Ascending aorta (tissue), 2 donors: ENCODE data around the gene CHPF2. TPM values are rescaled to one million over a fixed set of nuclear protein-coding genes. Genes with fewer than 3 reads are reported as not detected.
A peak's percentile ranks its signal among the peaks of the same experiment; 100 is the strongest.

Source experiments
- DNase-seq, 2 donors: peaks; one replicate each; pipeline ENCODE4 v3.0.0-alpha.2; 2019; ENCODE audit warnings: low spot score in 2 of 2
- H3K27ac ChIP-seq, 2 donors: fragments of 200-600 bp; sonication (generic); one replicate each; pipeline ENCODE4 v1.5.1; 2016 to 2017; ENCODE audit warnings: mild to moderate bottlenecking in 1 of 2
- H3K27me3 ChIP-seq: fragments of 200-600 bp; sonication (generic); one replicate; pipeline ENCODE4 v1.5.1; 2017
- H3K36me3 ChIP-seq, 2 donors: fragments of 200-600 bp; sonication (generic); one replicate each; pipeline ENCODE4 v1.5.1; 2016
- H3K4me1 ChIP-seq, 2 donors: fragments of 200-600 bp; sonication (generic); one replicate each; pipeline ENCODE4 v1.5.1; 2016 to 2017; ENCODE audit warnings: mild to moderate bottlenecking in 1 of 2
- H3K4me3 ChIP-seq, 2 donors: fragments of 200-600 bp; sonication (generic); one replicate each; pipeline ENCODE4 v1.5.1; 2016 to 2017; ENCODE audit warnings: mild to moderate bottlenecking in 1 of 2
- H3K9me3 ChIP-seq, 2 donors: fragments of 200-600 bp; sonication (generic); one replicate each; pipeline ENCODE4 v1.5.1; 2016
- intact Hi-C: fragments of 100-400 bp; cut with DNase I; formaldehyde crosslinking; loops from one replicate; pipeline ENCODE4 v1.15.1; 2023
- total RNA-seq: library from RNA; depleted of rRNA; stranded (reverse); fragments of >200 nt; gene quantifications from one replicate; pipeline ENCODE4 v1.1.0, GENCODE V29; 2016
- TF ChIP-seq, protein P1 (sequence below), 3 experiments: fragments of 200-600 bp in 2 of 3; fragments of 450-650 bp in 1 of 3; sonication (generic) in 2 of 3; IDR thresholded peaks; one replicate each; pipeline ENCODE4 v1.5.1; 2016 to 2019; ENCODE audit warnings: antibody characterized with exemption in 3 of 3, mild to moderate bottlenecking in 1 of 3, moderate library complexity in 1 of 3

The CHPF2 gene
- total RNA-seq, 1 donor from 2014 or later = 40.3 TPM

DNA sequence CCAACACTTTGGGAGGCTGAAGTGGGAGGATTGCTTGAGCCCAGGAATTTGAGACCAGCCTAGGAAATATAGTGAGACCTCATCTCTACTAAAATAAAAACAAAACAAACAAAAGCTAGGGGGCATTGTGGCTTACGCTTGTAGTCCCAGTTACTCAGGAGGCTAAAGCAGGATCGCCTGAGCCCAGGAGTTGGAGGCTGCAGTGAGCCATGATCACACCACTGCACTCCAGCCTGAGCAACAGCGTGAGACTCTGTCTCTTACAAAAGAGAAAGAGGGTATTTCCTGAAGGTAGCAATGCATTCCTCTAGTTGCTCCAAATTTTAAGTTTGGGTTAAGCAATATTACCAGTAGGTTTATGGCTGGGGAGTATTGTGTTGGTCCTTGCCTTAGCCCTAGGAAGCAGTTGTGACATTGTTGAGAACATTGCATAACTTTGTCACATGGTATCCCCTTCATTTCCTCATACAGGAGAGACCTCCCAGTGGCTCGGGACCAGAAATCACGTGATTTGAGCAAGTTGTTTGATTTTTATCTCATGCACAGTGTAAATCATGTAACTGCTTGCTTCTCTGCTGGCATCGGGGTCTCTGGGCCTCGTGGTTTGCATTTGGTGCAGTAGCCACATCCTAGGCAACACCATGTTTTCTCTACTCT is 39.5 kb downstream of the CHPF2 start:
- DNase-seq = peak in 1 of 2 donors; percentile 81
- Histone ChIP-seq H3K27ac (peak overlapping the region; percentile 32 to 58), H3K27me3 (no peaks in the 10 kb centered on the region), H3K9me3 (no peaks in the 10 kb centered on the region), H3K4me1 (peaks cover 4 to 20% of the 10 kb centered on the region in 2 donors), H3K36me3 (no peaks in the 10 kb centered on the region), H3K4me3 (no peak overlapping the region)
- intact Hi-C loops = loop anchor here (1.0 to 2.0 kb wide), 2 partner anchors 21 to 31 kb away; no protein-coding TSS in a partner anchor
- TF ChIP-seq, protein P1, sequence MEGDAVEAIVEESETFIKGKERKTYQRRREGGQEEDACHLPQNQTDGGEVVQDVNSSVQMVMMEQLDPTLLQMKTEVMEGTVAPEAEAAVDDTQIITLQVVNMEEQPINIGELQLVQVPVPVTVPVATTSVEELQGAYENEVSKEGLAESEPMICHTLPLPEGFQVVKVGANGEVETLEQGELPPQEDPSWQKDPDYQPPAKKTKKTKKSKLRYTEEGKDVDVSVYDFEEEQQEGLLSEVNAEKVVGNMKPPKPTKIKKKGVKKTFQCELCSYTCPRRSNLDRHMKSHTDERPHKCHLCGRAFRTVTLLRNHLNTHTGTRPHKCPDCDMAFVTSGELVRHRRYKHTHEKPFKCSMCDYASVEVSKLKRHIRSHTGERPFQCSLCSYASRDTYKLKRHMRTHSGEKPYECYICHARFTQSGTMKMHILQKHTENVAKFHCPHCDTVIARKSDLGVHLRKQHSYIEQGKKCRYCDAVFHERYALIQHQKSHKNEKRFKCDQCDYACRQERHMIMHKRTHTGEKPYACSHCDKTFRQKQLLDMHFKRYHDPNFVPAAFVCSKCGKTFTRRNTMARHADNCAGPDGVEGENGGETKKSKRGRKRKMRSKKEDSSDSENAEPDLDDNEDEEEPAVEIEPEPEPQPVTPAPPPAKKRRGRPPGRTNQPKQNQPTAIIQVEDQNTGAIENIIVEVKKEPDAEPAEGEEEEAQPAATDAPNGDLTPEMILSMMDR (IDR thresholded peaks at IDR 0.05) = no peak

DNA sequence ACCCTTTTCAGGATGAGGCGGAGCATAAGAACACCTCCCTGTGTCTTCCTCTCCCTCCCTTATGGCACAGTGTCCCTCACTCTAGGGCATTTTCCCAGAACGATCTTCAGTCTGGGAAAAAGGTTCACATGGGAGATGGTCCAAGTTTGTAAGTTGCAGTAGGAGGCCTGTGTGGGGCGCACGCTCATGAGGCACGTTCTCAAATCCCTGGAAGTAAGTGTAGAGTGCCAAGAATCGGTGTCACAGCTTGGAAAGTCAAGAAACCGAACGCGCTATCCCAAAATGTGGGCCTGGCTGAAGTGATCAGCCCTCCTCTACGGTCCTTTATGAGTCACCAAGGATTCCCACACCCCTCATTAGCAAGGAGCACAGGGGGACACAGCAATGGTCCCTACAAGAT is 40.1 kb downstream of the CHPF2 start:
- Histone ChIP-seq H3K27ac (peak overlapping the region; percentile 32 to 58), H3K9me3 (no peaks in the 10 kb centered on the region)
- intact Hi-C loops = loop anchor here (1.0 to 2.0 kb wide), 2 partner anchors 22 to 31 kb away; no protein-coding TSS in a partner anchor

DNA sequence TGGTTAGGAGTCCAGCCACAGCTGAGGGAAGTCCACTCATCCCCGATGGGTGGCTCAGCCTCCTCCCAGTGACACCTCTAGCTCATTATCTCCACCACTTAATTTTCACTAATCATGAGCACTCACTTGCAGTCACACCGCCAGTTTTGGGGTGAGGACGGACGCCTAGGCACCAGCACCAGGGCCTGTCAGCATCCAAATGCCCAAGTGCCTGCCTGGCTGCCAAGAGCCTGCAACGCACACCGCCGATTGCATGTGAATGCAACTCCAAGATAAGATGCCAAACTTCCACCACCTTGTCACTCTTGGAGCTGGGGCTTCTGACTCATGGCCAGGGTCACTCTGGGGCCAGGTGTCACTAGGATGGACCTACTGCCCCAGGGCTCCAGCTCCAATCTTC is 40.6 kb downstream of the CHPF2 start:
- DNase-seq = no peak
- intact Hi-C loops = loop anchor here (1.0 to 2.0 kb wide), 2 partner anchors 22 to 30 kb away; no protein-coding TSS in a partner anchor
- TF ChIP-seq, protein P1 (IDR thresholded peaks at IDR 0.05) = no peak
- no peaks in the 10 kb centered on the region for H3K36me3 ChIP-seq
- no peak overlapping the region for H3K4me3 ChIP-seq
- no peaks in the 10 kb centered on the region for H3K9me3 ChIP-seq
- peak overlapping the region; percentile 32 to 58 for H3K27ac ChIP-seq
- H3K4me1 ChIP-seq = peaks cover 10 to 25% of the 10 kb centered on the region in 2 donors
- H3K27me3 ChIP-seq = no peaks in the 10 kb centered on the region

More for the DNA sequence above, 40.1 kb downstream of the CHPF2 start:
- DNase-seq = peak in 1 of 2 donors; percentile 84
- TF ChIP-seq, protein P1 (IDR thresholded peaks at IDR 0.05) = peak; percentile 11 to 44 (median 27)
- Histone ChIP-seq H3K36me3 (no peaks in the 10 kb centered on the region), H3K4me3 (no peak overlapping the region), H3K27me3 (no peaks in the 10 kb centered on the region), H3K4me1 (peaks cover 8 to 22% of the 10 kb centered on the region in 2 donors)

DNA sequence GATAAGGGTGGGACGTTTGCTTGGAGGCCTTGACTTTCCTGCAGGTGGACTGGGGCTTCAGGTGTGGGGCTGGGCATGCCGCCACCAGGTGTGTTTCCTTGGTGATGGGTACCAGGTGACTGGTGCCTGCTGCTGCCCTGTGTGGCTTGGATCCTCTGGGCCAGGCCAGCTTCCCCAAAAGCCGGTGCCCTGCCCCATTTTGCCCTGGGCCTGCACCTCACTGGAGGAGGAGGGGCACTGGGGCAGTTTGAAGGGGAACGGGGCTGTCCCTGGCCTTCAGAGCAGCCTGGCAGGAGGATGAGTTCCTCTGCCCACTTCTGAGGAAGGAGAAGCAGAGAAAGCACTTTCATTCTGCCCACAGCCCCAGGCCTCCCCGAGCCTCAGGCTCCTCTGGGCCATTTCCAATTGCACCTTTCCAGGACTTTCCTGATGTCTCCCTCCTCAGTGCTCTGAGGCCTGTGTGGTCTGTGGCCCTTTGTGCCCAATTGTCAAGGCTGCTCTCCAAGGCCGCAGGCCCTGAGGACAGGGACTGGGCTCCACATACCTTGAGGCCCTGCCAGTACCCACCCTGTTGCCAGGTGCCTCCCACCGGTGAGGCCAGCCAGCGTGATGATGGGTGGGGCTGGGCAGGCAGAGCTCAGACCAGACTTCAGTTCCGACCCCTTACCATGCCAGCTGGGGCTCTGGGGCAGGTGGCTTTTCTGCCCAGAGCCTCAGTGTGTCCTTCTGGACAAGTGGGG is 41.5 kb downstream of the CHPF2 start:
- TF ChIP-seq, protein P1 (IDR thresholded peaks at IDR 0.05) = no peak
- H3K4me1 ChIP-seq = peaks cover 10 to 25% of the 10 kb centered on the region in 2 donors
- H3K36me3 ChIP-seq = no peaks in the 10 kb centered on the region
- H3K9me3 ChIP-seq = no peaks in the 10 kb centered on the region
- no peak overlapping the region for H3K27ac ChIP-seq
- intact Hi-C loops = loop anchor here (2.0 kb wide), 1 partner anchor 23 kb away; no protein-coding TSS in a partner anchor
- DNase-seq = peak in 1 of 2 donors; percentile 60
- H3K4me3 ChIP-seq = no peak overlapping the region
- no peaks in the 10 kb centered on the region for H3K27me3 ChIP-seq

DNA sequence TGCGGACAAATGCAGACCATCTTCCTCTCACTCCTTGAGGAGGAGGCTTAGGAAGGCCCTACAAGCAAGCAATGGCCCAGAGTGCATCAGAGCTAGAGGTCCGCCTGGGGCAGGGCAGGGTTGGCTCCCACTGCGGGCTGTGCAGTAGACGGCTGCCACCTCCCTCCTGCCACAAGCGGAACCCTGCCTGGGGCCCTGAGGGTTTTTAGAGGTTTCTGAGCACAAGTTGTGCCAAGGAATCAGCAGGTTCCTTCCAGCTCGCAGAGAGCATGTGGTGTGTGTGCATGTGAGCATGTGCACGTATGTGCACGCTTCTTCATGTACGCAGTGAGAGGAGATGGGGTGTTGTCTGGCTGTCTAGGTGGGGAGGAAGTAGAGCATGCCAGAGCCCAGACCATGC is 42.1 kb downstream of the CHPF2 start:
- H3K9me3 ChIP-seq = no peaks in the 10 kb centered on the region
- no peaks in the 10 kb centered on the region for H3K27me3 ChIP-seq
- no peaks in the 10 kb centered on the region for H3K36me3 ChIP-seq
- H3K27ac ChIP-seq = no peak overlapping the region
- no peak overlapping the region for H3K4me3 ChIP-seq
- peaks cover 10 to 25% of the 10 kb centered on the region in 2 donors for H3K4me1 ChIP-seq
- intact Hi-C loops = no loop called here
- TF ChIP-seq, protein P1 (IDR thresholded peaks at IDR 0.05) = no peak
- peak in 1 of 2 donors; percentile 59 for DNase-seq
